Peyer's patch (tissue), 4 donors: ENCODE data around the gene TEX48.

Source experiments
- CTCF ChIP-seq, 6 experiments: fragments of 450-650 bp in 4 of 6; fragments of 200-600 bp in 2 of 6; sonication (generic) in 1 of 6; IDR thresholded peaks; one replicate each; pipeline ENCODE4 v1.5.1; 2017 to 2019; ENCODE audit warnings: antibody characterized with exemption in 6 of 6, mild to moderate bottlenecking in 3 of 6, moderate library complexity in 1 of 6
- POLR2A ChIP-seq, 2 donors: fragments of 450-650 bp; IDR thresholded peaks; one replicate each; pipeline ENCODE4 v1.5.1; 2017; ENCODE audit warnings: antibody characterized with exemption in 2 of 2, mild to moderate bottlenecking in 2 of 2, moderate library complexity in 2 of 2

- TF ChIP-seq CTCF (IDR thresholded peaks at IDR 0.05) (no peak), POLR2A (IDR thresholded peaks at IDR 0.05) (no peak)
Observed at GRCh38 chr9:114652776-114653555, 29.0 kb downstream of the TEX48 start.
